WTC11 (cell line): ENCODE measurements around the gene OXSM. TPM values are rescaled to one million over a fixed set of nuclear protein-coding genes. Genes with fewer than 3 reads are reported as not detected.

Experiments
- ATAC-seq: fragments of 200-7000 bp; cut with Tn5 transposase; 2 replicates; pipeline ENCODE4 v1.10.0; 2021; ENCODE audit warnings: mild to moderate bottlenecking, moderate library complexity
- CTCF ChIA-PET: fragments of 300-600 bp; sonication (Branson Sonifier 250); formaldehyde crosslinking; loops from one replicate; lab custom pipeline; 2021; ENCODE audit warnings: antibody characterized with exemption; lab: Charles Lee
- POLR2A ChIA-PET: fragments of 350-600 bp; sonication (Branson Sonifier 250); formaldehyde crosslinking; loops from one replicate; lab custom pipeline; 2021; ENCODE audit warnings: antibody characterized with exemption; lab: Charles Lee
- DNase-seq: peaks from one replicate; pipeline ENCODE4 v3.0.0; 2021; ENCODE audit warnings: low spot score
- H3K27ac Mint-ChIP-seq: 2 replicates; pipeline ENCODE4 v1.8.0; 2021; ENCODE audit warnings: mixed read lengths
- H3K27me3 Mint-ChIP-seq: 2 replicates; pipeline ENCODE4 v1.8.0; 2021; ENCODE audit warnings: low read depth, mild to moderate bottlenecking, moderate library complexity, mixed read lengths
- H3K36me3 Mint-ChIP-seq: 2 replicates; pipeline ENCODE4 v1.8.0; 2021; ENCODE audit warnings: mixed read lengths
- H3K4me1 Mint-ChIP-seq: 2 replicates; pipeline ENCODE4 v1.8.0; 2022; ENCODE audit warnings: mixed read lengths
- H3K4me3 Mint-ChIP-seq: 2 replicates; pipeline ENCODE4 v1.8.0; 2021; ENCODE audit warnings: mild to moderate bottlenecking, moderate library complexity, mixed read lengths
- H3K9me3 Mint-ChIP-seq: 2 replicates; pipeline ENCODE4 v1.8.0; 2021; ENCODE audit warnings: mixed read lengths
- ATF2 ChIP-seq: sonication (generic); formaldehyde crosslinking; IDR thresholded peaks from 2 replicates; pipeline ENCODE4 v1.8.1; 2022; ENCODE audit warnings: low read depth, missing genetic modification reagents, borderline replicate concordance
- GTF2I ChIP-seq: fragments of 250-450 bp; sonication (Bioruptor Pico); conservative IDR thresholded peaks from 2 replicates; pipeline ENCODE4 v1.4.0; 2021; ENCODE audit warnings: mild to moderate bottlenecking
- HMGA2 ChIP-seq: fragments of 250-450 bp; sonication (Bioruptor Pico); IDR thresholded peaks from 2 replicates; pipeline ENCODE4 v1.4.0; 2021; ENCODE audit warnings: mild to moderate bottlenecking, moderate library complexity
- NR1H2 ChIP-seq: sonication (generic); formaldehyde crosslinking; IDR thresholded peaks from 2 replicates; pipeline ENCODE4 v1.9.0; 2021; ENCODE audit warnings: mild to moderate bottlenecking, moderate library complexity, missing genetic modification reagents
- PREB ChIP-seq: sonication (generic); formaldehyde crosslinking; IDR thresholded peaks from 2 replicates; pipeline ENCODE4 v1.8.1; 2022; ENCODE audit warnings: mild to moderate bottlenecking, missing genetic modification reagents, moderate library complexity, borderline replicate concordance
- RELA ChIP-seq: sonication (generic); formaldehyde crosslinking; IDR thresholded peaks from 2 replicates; pipeline ENCODE4 v1.8.1; 2022; ENCODE audit warnings: missing genetic modification reagents, mild to moderate bottlenecking, borderline replicate concordance
- RORB ChIP-seq: fragments of 250-450 bp; sonication (Bioruptor Pico); IDR thresholded peaks from 2 replicates; pipeline ENCODE4 v1.9.0; 2021; ENCODE audit warnings: mild to moderate bottlenecking
- SP1 ChIP-seq: sonication (generic); formaldehyde crosslinking; conservative IDR thresholded peaks from 2 replicates; pipeline ENCODE4 v1.8.1; 2022; ENCODE audit warnings: missing genetic modification reagents
- STAT6 ChIP-seq: sonication (generic); formaldehyde crosslinking; conservative IDR thresholded peaks from 2 replicates; pipeline ENCODE4 v1.8.1; 2023; ENCODE audit warnings: mild to moderate bottlenecking, low read depth, missing genetic modification reagents, moderate library complexity
- TP53 ChIP-seq: sonication (generic); formaldehyde crosslinking; IDR thresholded peaks from 2 replicates; pipeline ENCODE4 v1.8.1; 2023; ENCODE audit warnings: mild to moderate bottlenecking, missing genetic modification reagents
- ZBTB21 ChIP-seq: sonication (generic); formaldehyde crosslinking; IDR thresholded peaks from 2 replicates; pipeline ENCODE4 v1.8.1; 2023; ENCODE audit warnings: mild to moderate bottlenecking, missing genetic modification reagents, borderline replicate concordance
- ZBTB43 ChIP-seq: sonication (generic); formaldehyde crosslinking; IDR thresholded peaks from 2 replicates; pipeline ENCODE4 v1.8.1; 2023; ENCODE audit warnings: mild to moderate bottlenecking, missing genetic modification reagents
- ZNF219 ChIP-seq: sonication (generic); formaldehyde crosslinking; IDR thresholded peaks from 2 replicates; pipeline ENCODE4 v1.8.0; 2023; ENCODE audit warnings: missing genetic modification reagents, mild to moderate bottlenecking, borderline replicate concordance
- ZNF317 ChIP-seq: sonication (generic); formaldehyde crosslinking; IDR thresholded peaks from 2 replicates; pipeline ENCODE4 v1.8.1; 2023; ENCODE audit warnings: low read depth, mild to moderate bottlenecking, moderate library complexity, missing genetic modification reagents, borderline replicate concordance
- ZNF425 ChIP-seq: fragments of 250-450 bp; sonication (Bioruptor Pico); conservative IDR thresholded peaks from 2 replicates; pipeline ENCODE4 v1.9.0; 2021; ENCODE audit warnings: mild to moderate bottlenecking
- ZNF532 ChIP-seq: fragments of 250-450 bp; sonication (Bioruptor Pico); IDR thresholded peaks from 2 replicates; pipeline ENCODE4 v1.9.0; 2021; ENCODE audit warnings: mild to moderate bottlenecking, borderline replicate concordance
- ZSCAN18 ChIP-seq: fragments of 250-450 bp; sonication (Bioruptor Pico); IDR thresholded peaks from 2 replicates; pipeline ENCODE4 v2.1.2; 2022; ENCODE audit warnings: mild to moderate bottlenecking, moderate library complexity
- total RNA-seq: library from RNA; stranded (reverse); gene quantifications from 3 replicates; pipeline ENCODE4 v1.2.3, GENCODE V29; 2021

Gene OXSM
- total RNA-seq, 1 experiment from 2014 or later = 2.7 TPM

GRCh38 chr3:25751048-25751447, 38.8 kb upstream of the OXSM start (continued):
- TF ChIP-seq ZBTB21 (CRISPR knock-in tag) = no peak
- TF ChIP-seq NR1H2 (CRISPR knock-in tag) = no peak
- TF ChIP-seq ZNF425 = no peak
- no peak for TF ChIP-seq GTF2I (CRISPR knock-in tag)
- no peak for TF ChIP-seq ATF2 (CRISPR knock-in tag)
- TF ChIP-seq PREB = no peak
- no peak for TF ChIP-seq TP53 (CRISPR knock-in tag)
- TF ChIP-seq RELA (CRISPR knock-in tag) = no peak
- TF ChIP-seq ZNF219 (CRISPR knock-in tag) = no peak
- no peak for TF ChIP-seq ZNF317
- no peak for TF ChIP-seq ZSCAN18 (CRISPR knock-in tag)

- CTCF ChIA-PET = no interaction called here
- TF ChIP-seq ZNF219 (CRISPR knock-in tag) = no peak
- TF ChIP-seq GTF2I (CRISPR knock-in tag) = no peak
- TF ChIP-seq HMGA2 (CRISPR knock-in tag) = no peak
- TF ChIP-seq STAT6 (CRISPR knock-in tag) = no peak
- TF ChIP-seq ZNF532 = no peak
- no peak for TF ChIP-seq SP1 (CRISPR knock-in tag)
- TF ChIP-seq RORB (CRISPR knock-in tag) = no peak
- no peak for TF ChIP-seq ZBTB43 (CRISPR knock-in tag)
- Mint-ChIP-seq H3K36me3 (peaks cover 23% of the 10 kb centered on the region), H3K27ac (peak overlapping the region; percentile 68; the same call in 1 of the 2 replicates), H3K4me3 (no peak overlapping the region), H3K4me1 (peaks cover 31% of the 10 kb centered on the region), H3K27me3 (no peaks in the 10 kb centered on the region), H3K9me3 (no peaks in the 10 kb centered on the region)
- POLR2A ChIA-PET = no interaction called here
- no peak for DNase-seq
- ATAC-seq = no peak
Observed at GRCh38 chr3:25751725-25752124, 38.2 kb upstream of the OXSM start.
